OCI-LY7 (cell line): ENCODE measurements around the gene KCNMA1.

Source experiments
- EZH2phosphoT487 ChIP-seq: fragments of 200-600 bp; sonication (generic); IDR thresholded peaks from 2 replicates; pipeline ENCODE4 v1.6.1; 2018; ENCODE audit warnings: low read depth, borderline replicate concordance, mild to moderate bottlenecking, mixed run types, antibody characterized with exemption, low read length, moderate library complexity, mixed read lengths
- TF ChIP-seq, protein P1 (sequence below): fragments of 200-600 bp; sonication (generic); conservative IDR thresholded peaks from 2 replicates; pipeline ENCODE4 v1.5.1; 2014; ENCODE audit warnings: mild to moderate bottlenecking, antibody characterized with exemption, low read length, moderate library complexity, mixed read lengths

DNA sequence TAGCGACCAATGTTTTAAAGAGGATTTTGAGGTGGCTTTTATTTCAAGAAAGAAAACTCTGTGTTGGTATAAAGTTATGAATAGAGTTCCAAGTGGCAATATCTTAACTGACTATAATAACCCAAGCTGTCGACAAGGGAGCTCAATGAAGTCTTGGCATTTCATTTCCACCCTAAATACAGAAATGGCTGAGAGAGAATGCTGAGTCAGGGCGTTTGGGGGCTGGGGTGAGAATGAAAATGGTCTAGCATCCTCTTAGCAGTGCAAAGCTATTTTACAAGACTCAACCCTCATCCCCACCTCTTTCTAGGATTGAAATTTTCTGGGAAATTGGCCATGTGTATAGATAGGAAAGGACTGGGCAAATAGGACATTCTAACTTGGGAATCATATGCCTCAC is 759.1 kb downstream of the KCNMA1 start:
- TF ChIP-seq, protein P1, sequence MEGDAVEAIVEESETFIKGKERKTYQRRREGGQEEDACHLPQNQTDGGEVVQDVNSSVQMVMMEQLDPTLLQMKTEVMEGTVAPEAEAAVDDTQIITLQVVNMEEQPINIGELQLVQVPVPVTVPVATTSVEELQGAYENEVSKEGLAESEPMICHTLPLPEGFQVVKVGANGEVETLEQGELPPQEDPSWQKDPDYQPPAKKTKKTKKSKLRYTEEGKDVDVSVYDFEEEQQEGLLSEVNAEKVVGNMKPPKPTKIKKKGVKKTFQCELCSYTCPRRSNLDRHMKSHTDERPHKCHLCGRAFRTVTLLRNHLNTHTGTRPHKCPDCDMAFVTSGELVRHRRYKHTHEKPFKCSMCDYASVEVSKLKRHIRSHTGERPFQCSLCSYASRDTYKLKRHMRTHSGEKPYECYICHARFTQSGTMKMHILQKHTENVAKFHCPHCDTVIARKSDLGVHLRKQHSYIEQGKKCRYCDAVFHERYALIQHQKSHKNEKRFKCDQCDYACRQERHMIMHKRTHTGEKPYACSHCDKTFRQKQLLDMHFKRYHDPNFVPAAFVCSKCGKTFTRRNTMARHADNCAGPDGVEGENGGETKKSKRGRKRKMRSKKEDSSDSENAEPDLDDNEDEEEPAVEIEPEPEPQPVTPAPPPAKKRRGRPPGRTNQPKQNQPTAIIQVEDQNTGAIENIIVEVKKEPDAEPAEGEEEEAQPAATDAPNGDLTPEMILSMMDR: no peak
- no peak for TF ChIP-seq EZH2phosphoT487
